Loucy (cell line): ENCODE data around the gene TPTE.
"Not testable (repeated sequence)": the region's sequence is repeated elsewhere in the genome, so short reads cannot be mapped to it uniquely, and the experiment has no call there.

Experiments used
- H2AFZ ChIP-seq: fragments of 200-600 bp; sonication (generic); 2 replicates; pipeline ENCODE4 v1.6.0; 2016; ENCODE audit warnings: antibody characterized with exemption, mild to moderate bottlenecking, low read length, moderate library complexity
- H3F3A ChIP-seq: fragments of 200-600 bp; 2 replicates; pipeline ENCODE4 v1.6.0; 2016; ENCODE audit warnings: antibody characterized with exemption, low read depth, mild to moderate bottlenecking
- H3K27me3 ChIP-seq: fragments of 200-600 bp; sonication (generic); 2 replicates; pipeline ENCODE4 v1.6.1; 2014; ENCODE audit warnings: low read length, mild to moderate bottlenecking; ENCODE audit not compliant: insufficient read depth, poor library complexity, severe bottlenecking
- H3K36me3 ChIP-seq: fragments of 200-600 bp; sonication (generic); 2 replicates; pipeline ENCODE4 v1.6.1; 2016; ENCODE audit warnings: low read length; ENCODE audit not compliant: insufficient read depth
- H3K4me1 ChIP-seq: fragments of 200-600 bp; sonication (generic); 2 replicates; pipeline ENCODE4 v1.5.1; 2014; ENCODE audit warnings: low read length, mild to moderate bottlenecking; ENCODE audit not compliant: insufficient read depth, poor library complexity, severe bottlenecking
- H3K4me2 ChIP-seq: fragments of 200-600 bp; sonication (generic); 2 replicates; pipeline ENCODE4 v1.6.0; 2014; ENCODE audit warnings: antibody characterized with exemption, low read length, low read depth, mild to moderate bottlenecking; ENCODE audit not compliant: poor library complexity, severe bottlenecking
- H3K4me3 ChIP-seq: fragments of 200-600 bp; sonication (generic); 2 replicates; pipeline ENCODE4 v1.5.1; 2014; ENCODE audit warnings: low read length, mild to moderate bottlenecking, mixed read lengths; ENCODE audit not compliant: poor library complexity, severe bottlenecking
- H3K79me2 ChIP-seq: fragments of 200-600 bp; sonication (generic); 2 replicates; pipeline ENCODE4 v1.6.1; 2014; ENCODE audit warnings: low read length; ENCODE audit not compliant: insufficient read depth
- H3K9ac ChIP-seq: fragments of 200-600 bp; sonication (generic); 2 replicates; pipeline ENCODE4 v1.6.0; 2014; ENCODE audit warnings: mild to moderate bottlenecking, low read depth, low read length, moderate library complexity; ENCODE audit not compliant: poor library complexity, severe bottlenecking
- H3K9me2 ChIP-seq: fragments of 200-600 bp; sonication (generic); replicated peaks from 2 replicates; pipeline ENCODE4 v1.6.1; 2016; ENCODE audit warnings: low read depth, low read length, mixed read lengths
- H3K9me3 ChIP-seq: fragments of 200-600 bp; sonication (generic); 2 replicates; pipeline ENCODE4 v1.6.1; 2014; ENCODE audit warnings: mild to moderate bottlenecking, antibody characterized with exemption, low read length, low read depth; ENCODE audit not compliant: insufficient read depth
- H4K20me1 ChIP-seq: fragments of 200-600 bp; sonication (generic); 2 replicates; pipeline ENCODE4 v1.6.0; 2014; ENCODE audit warnings: antibody characterized with exemption, low read length, mild to moderate bottlenecking; ENCODE audit not compliant: insufficient read depth, poor library complexity, severe bottlenecking
- CTCF ChIP-seq: fragments of 200-600 bp; sonication (generic); conservative IDR thresholded peaks from 2 replicates; pipeline ENCODE4 v1.5.1; 2014; ENCODE audit warnings: mild to moderate bottlenecking, antibody characterized with exemption, low read length
- EZH2phosphoT487 ChIP-seq: fragments of 200-600 bp; IDR thresholded peaks from 2 replicates; pipeline ENCODE4 v1.6.1; 2018; ENCODE audit warnings: antibody characterized with exemption, mild to moderate bottlenecking, moderate library complexity, borderline replicate concordance

TPTE gene

GRCh38 chr21:10641107-10641506 is 119.7 kb downstream of the TPTE start:
- H3K9me3 ChIP-seq, result peaks cover 12% of the 10 kb centered on the region; the same call in 1 of the 2 replicates
- no peaks in the 10 kb centered on the region for H3K79me2 ChIP-seq
- H3K4me2 ChIP-seq, result no peak overlapping the region

GRCh38 chr21:10645667-10646066 is 124.3 kb downstream of the TPTE start:
- not testable (repeated sequence) for H3K27me3 ChIP-seq, H3K4me1 ChIP-seq, H3K9ac ChIP-seq, H2AFZ ChIP-seq, H3K79me2 ChIP-seq, H3K9me3 ChIP-seq, H3K36me3 ChIP-seq, H3K4me2 ChIP-seq, H4K20me1 ChIP-seq, H3K4me3 ChIP-seq, H3K9me2 ChIP-seq, H3F3A ChIP-seq

More at GRCh38 chr21:10641107-10641506, 119.7 kb downstream of the TPTE start:
- Histone ChIP-seq H3K4me3 (no peak overlapping the region), H3K27me3 (no peaks in the 10 kb centered on the region), H4K20me1 (no peaks in the 10 kb centered on the region), H3K9me2 (no peaks in the 10 kb centered on the region), H3K36me3 (no peaks in the 10 kb centered on the region), H3K9ac (no peak overlapping the region), H3F3A (no peaks in the 10 kb centered on the region), H2AFZ (no peak overlapping the region), H3K4me1 (no peaks in the 10 kb centered on the region)
- TF ChIP-seq EZH2phosphoT487 (no peak), CTCF (no peak)

- not testable (repeated sequence) for H3K36me3 ChIP-seq, H3K9ac ChIP-seq, H3K4me1 ChIP-seq, H3K4me3 ChIP-seq, H3K79me2 ChIP-seq, H4K20me1 ChIP-seq, H2AFZ ChIP-seq, H3K9me3 ChIP-seq, H3K4me2 ChIP-seq, H3K27me3 ChIP-seq, H3F3A ChIP-seq, H3K9me2 ChIP-seq
These were observed 128.2 kb downstream of the TPTE start for GRCh38 chr21:10649350-10650149.

GRCh38 chr21:10650297-10650696 is 128.9 kb downstream of the TPTE start:
- H3K27me3 ChIP-seq, H3K4me1 ChIP-seq: not testable (repeated sequence)
- TF ChIP-seq CTCF, result 0 out of 2 replicates have a peak, but pooled peaks have one; percentile 16

More at GRCh38 chr21:10650297-10650696, 128.9 kb downstream of the TPTE start:
- not testable (repeated sequence) for H3K9me2 ChIP-seq, H3K9me3 ChIP-seq, H2AFZ ChIP-seq, H3K9ac ChIP-seq, H3K36me3 ChIP-seq, H4K20me1 ChIP-seq, H3K79me2 ChIP-seq, H3F3A ChIP-seq, H3K4me3 ChIP-seq, H3K4me2 ChIP-seq
